Transverse colon (tissue), 4 donors: ENCODE measurements around the gene CD276.

Experiments
- EP300 ChIP-seq: sonication (generic); formaldehyde crosslinking; IDR thresholded peaks from one replicate; pipeline ENCODE4 v1.6.1; 2017; ENCODE audit warnings: antibody characterized with exemption, low read depth
- POLR2A ChIP-seq: fragments of 450-650 bp; IDR thresholded peaks from one replicate; pipeline ENCODE4 v1.6.1; 2016; ENCODE audit warnings: antibody characterized with exemption, mild to moderate bottlenecking, moderate library complexity
- POLR2AphosphoS5 ChIP-seq, 3 donors: sonication (generic); formaldehyde crosslinking; IDR thresholded peaks; one replicate each; pipeline ENCODE4 v1.6.1; 2016; ENCODE audit warnings: antibody characterized with exemption in 3 of 3
- TF ChIP-seq, protein P1 (sequence below), 5 experiments: fragments of 200-600 bp in 3 of 5; fragments of 450-650 bp in 2 of 5; sonication (generic) in 3 of 5; IDR thresholded peaks; 1 replicate in 2 of 5; 2 replicates in 3 of 5; pipeline ENCODE4 v1.5.1; 2016 to 2017; ENCODE audit warnings: antibody characterized with exemption in 5 of 5, inconsistent platforms in 3 of 5, mild to moderate bottlenecking in 2 of 5, moderate library complexity in 1 of 5

DNA sequence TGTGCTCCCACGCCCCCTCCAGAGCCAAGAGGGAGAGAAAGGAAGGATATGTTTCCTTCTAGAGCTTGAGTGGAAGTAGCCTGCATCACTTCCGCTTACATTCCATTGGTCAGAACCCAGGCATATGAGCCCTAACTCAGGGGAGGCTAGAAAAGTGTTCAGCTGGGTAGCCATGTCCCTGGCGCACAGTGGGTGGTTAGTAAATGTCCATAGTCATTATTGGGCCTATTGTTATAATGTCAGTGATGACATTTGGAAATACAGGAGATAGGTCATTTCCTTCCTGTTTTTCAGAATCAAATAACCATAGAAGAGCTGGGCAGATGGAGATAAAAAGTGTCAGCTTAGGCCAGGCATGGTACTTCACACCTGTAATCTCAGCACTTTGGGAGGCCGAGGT is 27.3 kb downstream of the CD276 start:
- TF ChIP-seq POLR2A (no peak), POLR2AphosphoS5 (IDR thresholded peaks at IDR 0.05) (no peak), EP300 (no peak)
- TF ChIP-seq, protein P1, sequence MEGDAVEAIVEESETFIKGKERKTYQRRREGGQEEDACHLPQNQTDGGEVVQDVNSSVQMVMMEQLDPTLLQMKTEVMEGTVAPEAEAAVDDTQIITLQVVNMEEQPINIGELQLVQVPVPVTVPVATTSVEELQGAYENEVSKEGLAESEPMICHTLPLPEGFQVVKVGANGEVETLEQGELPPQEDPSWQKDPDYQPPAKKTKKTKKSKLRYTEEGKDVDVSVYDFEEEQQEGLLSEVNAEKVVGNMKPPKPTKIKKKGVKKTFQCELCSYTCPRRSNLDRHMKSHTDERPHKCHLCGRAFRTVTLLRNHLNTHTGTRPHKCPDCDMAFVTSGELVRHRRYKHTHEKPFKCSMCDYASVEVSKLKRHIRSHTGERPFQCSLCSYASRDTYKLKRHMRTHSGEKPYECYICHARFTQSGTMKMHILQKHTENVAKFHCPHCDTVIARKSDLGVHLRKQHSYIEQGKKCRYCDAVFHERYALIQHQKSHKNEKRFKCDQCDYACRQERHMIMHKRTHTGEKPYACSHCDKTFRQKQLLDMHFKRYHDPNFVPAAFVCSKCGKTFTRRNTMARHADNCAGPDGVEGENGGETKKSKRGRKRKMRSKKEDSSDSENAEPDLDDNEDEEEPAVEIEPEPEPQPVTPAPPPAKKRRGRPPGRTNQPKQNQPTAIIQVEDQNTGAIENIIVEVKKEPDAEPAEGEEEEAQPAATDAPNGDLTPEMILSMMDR (IDR thresholded peaks at IDR 0.05): no peak
